Activated CD8-positive, alpha-beta T cell treated with anti-CD3 and anti-CD28 coated beads, Interleukin-2, amount 10 ng/mL, durations not matched to agents 7 days and 5 days (primary cell): ENCODE data around the gene BRD9. TPM values are rescaled to one million over a fixed set of nuclear protein-coding genes. Genes with fewer than 3 reads are reported as not detected.
"Not testable (repeated sequence)": the region's sequence is repeated elsewhere in the genome, so short reads cannot be mapped to it uniquely, and the experiment has no call there.

Experiments
- ATAC-seq: fragments of 150-1000 bp; cut with Tn5 transposase; one replicate; pipeline ENCODE4 v1.10.0; 2021; ENCODE audit warnings: moderate library complexity
- CTCF ChIA-PET: fragments of 350-600 bp; sonication (Branson Sonifier 250); formaldehyde crosslinking; loops from one replicate; lab custom pipeline; 2021; ENCODE audit warnings: antibody characterized with exemption; lab: Charles Lee
- POLR2A ChIA-PET: fragments of 350-600 bp; sonication (Branson Sonifier 250); formaldehyde crosslinking; loops from one replicate; lab custom pipeline; 2021; ENCODE audit warnings: antibody characterized with exemption; lab: Charles Lee
- DNase-seq: peaks from one replicate; pipeline ENCODE4 v3.0.0-alpha.2; 2020
- H3K27ac Mint-ChIP-seq: one replicate; pipeline ENCODE4 v1.8.0; 2021; ENCODE audit warnings: mild to moderate bottlenecking, mixed read lengths
- H3K27me3 Mint-ChIP-seq: one replicate; pipeline ENCODE4 v1.8.0; 2021; ENCODE audit warnings: low read depth, mixed read lengths
- H3K36me3 Mint-ChIP-seq: one replicate; pipeline ENCODE4 v1.8.0; 2021; ENCODE audit warnings: low read depth, mixed read lengths
- H3K4me1 Mint-ChIP-seq: one replicate; pipeline ENCODE4 v1.8.0; 2021; ENCODE audit warnings: low read depth, mixed read lengths
- H3K4me3 Mint-ChIP-seq: one replicate; pipeline ENCODE4 v1.8.0; 2021; ENCODE audit warnings: mild to moderate bottlenecking, mixed read lengths
- H3K9me3 Mint-ChIP-seq: one replicate; pipeline ENCODE4 v1.8.0; 2022; ENCODE audit warnings: mixed read lengths; ENCODE audit not compliant: insufficient read depth
- total RNA-seq, 2 experiments: library from RNA; stranded (reverse); gene quantifications; one replicate each; pipeline ENCODE4 v1.2.3, GENCODE V29; 2021

The BRD9 gene
- total RNA-seq, 2 experiments from 2014 or later, result 58.9 to 60.7 TPM

GRCh38 chr5:922436-923280 lies 30.1 kb upstream of the BRD9 start:
- H3K27me3 Mint-ChIP-seq, result peaks cover 19% of the 10 kb centered on the region
- H3K4me1 Mint-ChIP-seq, result peaks cover 14% of the 10 kb centered on the region
- H3K36me3 Mint-ChIP-seq, result peaks cover 9% of the 10 kb centered on the region
- ChIA-PET CTCF (interaction anchor here (1.2 to 5.7 kb wide), 15 partner anchors 11 to 251 kb away, joined by 3 to 65 read pairs (median 9); partner anchors contain the start of gene NKD2), POLR2A (no interaction called here)
- H3K9me3 Mint-ChIP-seq, result no peaks in the 10 kb centered on the region
- DNase-seq (no peak), ATAC-seq (no peak)
- H3K4me3 Mint-ChIP-seq, result no peak overlapping the region
- H3K27ac Mint-ChIP-seq, result no peak overlapping the region

GRCh38 chr5:921456-922435 lies 29.1 kb upstream of the BRD9 start:
- Mint-ChIP-seq H3K27me3 (peaks cover 15% of the 10 kb centered on the region), H3K9me3 (no peaks in the 10 kb centered on the region), H3K4me3 (no peak overlapping the region), H3K36me3 (peaks cover 14% of the 10 kb centered on the region), H3K27ac (no peak overlapping the region), H3K4me1 (peaks cover 8% of the 10 kb centered on the region)
- no peak for DNase-seq
- no peak for ATAC-seq
- ChIA-PET CTCF (interaction anchor here (1.9 to 5.7 kb wide), 3 partner anchors 87 to 246 kb away, joined by 9 to 65 read pairs (median 54); partner anchors contain the start of gene NKD2), POLR2A (no interaction called here)

DNA sequence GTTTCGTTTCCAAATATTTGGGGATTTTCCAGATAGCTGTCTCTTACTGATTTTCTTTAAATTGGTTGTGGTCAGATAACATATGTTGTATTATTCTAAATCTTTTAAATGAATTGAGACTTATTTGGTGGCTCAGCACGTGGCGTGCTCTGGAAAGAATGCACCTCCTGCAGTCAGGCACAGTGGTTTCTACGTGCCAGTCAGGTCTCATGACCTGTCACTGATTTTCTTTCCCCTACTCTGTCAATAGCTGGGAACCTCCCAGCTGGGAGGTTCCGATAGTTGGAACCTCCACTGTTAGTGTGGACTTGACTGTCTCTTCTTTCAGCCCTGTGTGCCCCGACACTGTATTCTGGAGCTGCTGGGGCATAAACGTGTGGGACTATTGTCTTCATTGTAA lies 27.7 kb upstream of the BRD9 start:
- Mint-ChIP-seq H3K4me1 (peaks cover 5% of the 10 kb centered on the region), H3K9me3 (no peaks in the 10 kb centered on the region), H3K27ac (no peak overlapping the region), H3K4me3 (no peak overlapping the region), H3K27me3 (peaks cover 4% of the 10 kb centered on the region), H3K36me3 (peaks cover 21% of the 10 kb centered on the region)
- ChIA-PET POLR2A (interaction anchor here (1.5 kb wide), 1 partner anchor 12 kb away, joined by 3 read pairs; no protein-coding TSS in a partner anchor), CTCF (interaction anchor here (1.1 to 5.7 kb wide), 5 partner anchors 19 to 247 kb away, joined by 3 to 54 read pairs (median 3); no protein-coding TSS in a partner anchor)
- no peak for ATAC-seq
- no peak for DNase-seq

DNA sequence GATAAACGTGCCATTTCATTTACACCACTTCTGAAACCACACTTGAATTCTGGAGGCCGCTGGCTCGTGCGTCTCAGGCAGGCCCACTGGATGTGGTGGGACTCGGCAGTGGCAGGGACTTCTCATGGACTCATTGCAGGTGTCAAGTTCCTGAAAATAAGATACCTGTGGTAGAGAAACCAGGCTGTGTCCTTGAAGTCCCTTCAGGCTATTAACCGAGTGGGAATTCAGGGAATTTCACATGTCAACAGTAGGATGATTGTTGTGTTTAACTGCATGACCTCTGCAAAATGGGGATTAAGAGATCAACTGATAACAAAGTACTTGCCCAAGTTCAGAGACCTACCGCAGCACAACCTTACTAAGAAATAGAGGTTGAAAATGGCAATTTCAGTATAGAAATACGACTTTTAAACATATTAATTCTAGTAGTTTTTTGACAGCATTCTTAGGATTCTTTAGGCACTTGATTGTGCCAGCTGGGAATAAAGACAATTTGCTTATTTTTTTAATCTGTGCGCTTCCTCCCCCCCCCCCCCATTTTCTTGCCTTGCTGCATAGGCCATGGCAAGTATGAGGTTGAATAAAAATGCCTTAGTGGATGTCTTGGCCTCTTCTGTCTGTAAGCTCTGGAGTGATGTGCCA lies 26.9 kb upstream of the BRD9 start:
- DNase-seq, result no peak
- ChIA-PET CTCF (interaction anchor here (0.7 to 2.4 kb wide), 6 partner anchors 18 to 248 kb away, joined by 3 to 8 read pairs (median 4); no protein-coding TSS in a partner anchor), POLR2A (interaction anchor here (1.5 kb wide), 1 partner anchor 13 kb away, joined by 3 read pairs; no protein-coding TSS in a partner anchor)
- Mint-ChIP-seq H3K27me3 (no peaks in the 10 kb centered on the region), H3K9me3 (no peaks in the 10 kb centered on the region), H3K36me3 (peaks cover 24% of the 10 kb centered on the region), H3K4me3 (no peak overlapping the region), H3K4me1 (peaks cover 5% of the 10 kb centered on the region), H3K27ac (no peak overlapping the region)
- no peak for ATAC-seq

GRCh38 chr5:918717-919116 lies 26.1 kb upstream of the BRD9 start:
- peaks cover 24% of the 10 kb centered on the region for H3K36me3 Mint-ChIP-seq
- H3K27ac Mint-ChIP-seq, H3K4me3 Mint-ChIP-seq, H3K9me3 Mint-ChIP-seq, H3K27me3 Mint-ChIP-seq, DNase-seq, POLR2A ChIA-PET, H3K4me1 Mint-ChIP-seq, ATAC-seq: not testable (repeated sequence)
- CTCF ChIA-PET, result interaction anchor here (1.2 to 2.4 kb wide), 3 partner anchors 77 to 249 kb away, joined by 3 to 8 read pairs (median 4); no protein-coding TSS in a partner anchor

- Mint-ChIP-seq H3K4me1 (no peaks in the 10 kb centered on the region), H3K27me3 (no peaks in the 10 kb centered on the region), H3K36me3 (peaks cover 37% of the 10 kb centered on the region), H3K4me3 (no peak overlapping the region), H3K27ac (no peak overlapping the region), H3K9me3 (no peaks in the 10 kb centered on the region)
- DNase-seq (no peak), ATAC-seq (no peak)
- CTCF ChIA-PET, result no interaction called here
- POLR2A ChIA-PET, result no interaction called here
These were observed 24.1 kb upstream of the BRD9 start for GRCh38 chr5:916441-917293.

GRCh38 chr5:915946-916345 lies 23.3 kb upstream of the BRD9 start:
- no peaks in the 10 kb centered on the region for H3K27me3 Mint-ChIP-seq
- POLR2A ChIA-PET, result no interaction called here
- no peaks in the 10 kb centered on the region for H3K4me1 Mint-ChIP-seq
- H3K36me3 Mint-ChIP-seq, result peaks cover 37% of the 10 kb centered on the region
- no peaks in the 10 kb centered on the region for H3K9me3 Mint-ChIP-seq
- DNase-seq, result no peak
- no peak for ATAC-seq
- no peak overlapping the region for H3K4me3 Mint-ChIP-seq
- CTCF ChIA-PET, result no interaction called here
- H3K27ac Mint-ChIP-seq, result no peak overlapping the region

GRCh38 chr5:915346-915745 lies 22.7 kb upstream of the BRD9 start:
- not testable (repeated sequence) for ATAC-seq
- H3K36me3 Mint-ChIP-seq, result peaks cover 37% of the 10 kb centered on the region

GRCh38 chr5:914612-915011 lies 22.0 kb upstream of the BRD9 start:
- Mint-ChIP-seq H3K4me3 (no peak overlapping the region), H3K9me3 (no peaks in the 10 kb centered on the region), H3K36me3 (peaks cover 37% of the 10 kb centered on the region), H3K27ac (no peak overlapping the region), H3K27me3 (no peaks in the 10 kb centered on the region), H3K4me1 (no peaks in the 10 kb centered on the region)
- ChIA-PET POLR2A (no interaction called here), CTCF (interaction anchor here (0.9 to 1.4 kb wide), 2 partner anchors 17 to 226 kb away, joined by 3 to 4 read pairs; no protein-coding TSS in a partner anchor)
- DNase-seq (no peak), ATAC-seq (no peak)

More at GRCh38 chr5:915346-915745, 22.7 kb upstream of the BRD9 start:
- H3K4me1 Mint-ChIP-seq, H3K9me3 Mint-ChIP-seq, CTCF ChIA-PET, POLR2A ChIA-PET, H3K27ac Mint-ChIP-seq, H3K4me3 Mint-ChIP-seq, H3K27me3 Mint-ChIP-seq, DNase-seq: not testable (repeated sequence)

- H3K27me3 Mint-ChIP-seq, result no peaks in the 10 kb centered on the region
- no peak overlapping the region for H3K27ac Mint-ChIP-seq
- no peak overlapping the region for H3K4me3 Mint-ChIP-seq
- ATAC-seq, result no peak
- H3K4me1 Mint-ChIP-seq, result no peaks in the 10 kb centered on the region
- no peak for DNase-seq
- H3K9me3 Mint-ChIP-seq, result no peaks in the 10 kb centered on the region
- ChIA-PET CTCF (interaction anchor here (0.9 to 1.4 kb wide), 2 partner anchors 18 to 226 kb away, joined by 3 to 4 read pairs; no protein-coding TSS in a partner anchor), POLR2A (no interaction called here)
- H3K36me3 Mint-ChIP-seq, result peaks cover 40% of the 10 kb centered on the region
These were observed 21.6 kb upstream of the BRD9 start for GRCh38 chr5:914174-914573.
